HG03354 (cell line): Measurements from ENCODE around the gene TBC1D1.
A peak's percentile ranks its signal among the peaks of the same experiment; 100 is the strongest.

Experiments
- ATAC-seq: cut with Tn5 transposase; IDR thresholded peaks from one replicate; pipeline ENCODE4 v1.9.1; 2021; ENCODE audit warnings: mild to moderate bottlenecking; ENCODE audit not compliant: unreplicated experiment, poor library complexity, severe bottlenecking

Gene TBC1D1

GRCh38 chr4:37890801-37891259 lies at the start of gene TBC1D1:
Gene TBC1D1 (plus strand): TSS chr4:37891084. CDS start chr4:37902096, 11,012 bp downstream.
- ATAC-seq = peak; percentile 31

- no peak for ATAC-seq
Observed at GRCh38 chr4:37844204-37844603, 46.7 kb upstream of the TBC1D1 start.

GRCh38 chr4:37845201-37845600 lies 45.7 kb upstream of the TBC1D1 start:
- ATAC-seq = no peak

GRCh38 chr4:37847311-37847884 lies 43.5 kb upstream of the TBC1D1 start:
- ATAC-seq = no peak

DNA sequence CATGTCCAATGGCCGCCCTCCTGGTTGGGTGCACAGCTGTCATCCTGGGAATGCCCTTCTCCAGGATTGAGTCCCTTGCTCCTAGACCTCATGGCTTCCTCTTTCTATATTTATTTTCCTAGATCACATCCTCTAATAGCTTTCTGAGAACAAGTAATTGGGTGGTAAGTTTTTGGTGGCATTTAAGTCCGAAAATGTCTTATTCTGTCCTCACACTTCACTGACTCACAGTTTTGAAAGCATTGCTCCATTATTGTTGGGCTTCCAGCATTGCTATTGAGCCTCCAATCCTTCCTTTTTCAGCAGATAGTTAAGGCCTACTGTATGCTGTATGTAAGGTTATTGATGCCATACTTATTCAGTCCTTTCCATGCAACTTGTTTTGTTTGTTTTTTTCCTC lies 38.5 kb upstream of the TBC1D1 start:
- no peak for ATAC-seq

GRCh38 chr4:37858112-37858511 lies 32.8 kb upstream of the TBC1D1 start:
- no peak for ATAC-seq

DNA sequence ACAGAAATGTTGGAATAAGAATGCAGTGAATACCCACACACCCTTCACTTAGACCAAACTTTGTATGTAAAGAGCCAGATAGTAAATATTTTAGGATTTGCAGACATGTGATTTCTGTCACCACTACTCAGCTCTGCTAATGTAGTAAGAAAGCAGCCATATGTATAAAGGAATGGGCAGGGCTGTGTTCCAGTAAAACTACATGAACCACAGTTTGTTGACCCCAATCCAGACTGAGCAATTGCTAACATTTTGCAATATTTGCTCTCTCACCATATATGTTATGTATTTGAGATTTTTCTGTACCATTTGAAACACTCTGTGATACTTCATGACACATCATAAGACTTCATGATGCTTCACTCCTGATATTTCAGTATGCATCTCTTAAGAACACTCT lies 32.0 kb upstream of the TBC1D1 start:
- ATAC-seq = no peak

DNA sequence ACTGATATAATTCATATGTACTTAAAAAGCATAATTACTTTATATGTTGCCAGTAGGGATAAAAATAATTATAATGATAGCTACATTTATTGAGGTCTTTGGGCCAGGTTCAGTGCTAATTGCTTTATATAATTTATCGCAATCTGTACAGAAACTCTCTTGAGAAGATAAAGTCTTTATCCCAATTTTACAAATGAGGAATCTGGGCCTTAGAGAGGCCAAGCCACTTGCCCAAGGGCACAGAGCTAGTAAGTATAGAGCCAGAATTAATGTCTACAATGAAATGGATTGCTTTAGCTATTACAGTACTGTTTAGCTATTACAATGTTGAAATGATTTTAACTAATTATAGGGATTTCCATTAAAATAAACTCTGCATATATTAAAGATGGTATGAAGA lies 30.6 kb upstream of the TBC1D1 start:
- ATAC-seq = no peak

- ATAC-seq = no peak
Observed at GRCh38 chr4:37862961-37863360, 27.9 kb upstream of the TBC1D1 start.

DNA sequence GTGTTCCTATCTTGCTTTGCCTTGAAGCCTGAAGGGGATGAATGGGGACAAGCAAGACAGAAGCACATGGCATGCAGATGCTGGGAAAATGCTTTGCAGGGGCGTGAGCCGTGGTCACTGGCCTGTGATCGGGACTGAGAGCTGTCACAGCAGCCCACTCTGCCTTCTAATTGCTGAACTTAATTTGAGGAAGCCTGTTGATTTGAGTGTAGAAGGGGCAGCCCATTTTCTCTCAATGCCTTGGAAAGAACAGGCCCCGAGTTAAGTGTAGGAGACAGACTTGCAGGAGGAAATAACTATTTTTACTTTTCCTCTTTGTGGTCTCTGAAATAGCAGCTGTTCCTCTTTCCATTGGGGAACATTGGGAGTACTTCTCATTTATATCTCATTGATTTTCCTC lies 26.1 kb upstream of the TBC1D1 start:
- ATAC-seq = no peak

DNA sequence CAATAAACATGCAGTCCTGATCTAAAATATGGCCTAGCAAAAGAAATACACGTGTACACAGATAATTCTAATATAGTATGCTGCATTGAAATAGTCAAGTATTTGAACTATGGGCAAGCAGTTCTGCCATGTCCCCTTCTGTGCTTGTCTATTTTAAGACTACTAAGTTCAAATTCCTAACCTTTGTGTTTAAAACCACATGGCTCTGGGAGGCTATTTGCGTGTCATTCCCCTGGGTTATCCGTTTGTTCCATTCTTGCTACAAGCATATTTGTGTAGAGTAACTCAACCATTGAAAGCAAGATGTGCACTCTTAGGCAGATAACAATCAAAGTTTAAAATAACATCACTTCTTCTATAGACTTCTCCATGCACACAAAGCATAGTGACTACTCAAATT lies 25.4 kb upstream of the TBC1D1 start:
- ATAC-seq = no peak

DNA sequence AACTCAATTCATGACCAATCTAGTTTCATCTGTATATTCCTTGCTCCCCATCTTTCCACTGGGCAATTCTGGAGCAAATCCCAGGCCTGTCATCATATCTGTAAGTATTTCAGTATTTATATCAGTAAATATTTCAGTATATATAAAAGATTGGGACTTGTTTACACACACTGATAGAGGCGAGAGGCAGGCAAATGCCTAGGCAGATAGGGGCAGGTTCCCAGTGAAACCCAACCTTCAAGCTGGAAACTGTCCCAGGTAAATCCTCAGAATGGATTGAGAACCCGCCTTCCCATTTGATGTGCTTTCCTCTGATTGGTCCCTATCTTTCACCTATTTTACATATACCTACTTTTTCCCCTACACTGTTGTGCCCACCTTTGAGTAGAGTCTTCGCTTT lies 23.8 kb upstream of the TBC1D1 start:
- ATAC-seq = no peak

- ATAC-seq = no peak
Observed at GRCh38 chr4:37868238-37868637, 22.6 kb upstream of the TBC1D1 start.

GRCh38 chr4:37872310-37872988 lies 18.4 kb upstream of the TBC1D1 start:
- peak; percentile 57 for ATAC-seq

DNA sequence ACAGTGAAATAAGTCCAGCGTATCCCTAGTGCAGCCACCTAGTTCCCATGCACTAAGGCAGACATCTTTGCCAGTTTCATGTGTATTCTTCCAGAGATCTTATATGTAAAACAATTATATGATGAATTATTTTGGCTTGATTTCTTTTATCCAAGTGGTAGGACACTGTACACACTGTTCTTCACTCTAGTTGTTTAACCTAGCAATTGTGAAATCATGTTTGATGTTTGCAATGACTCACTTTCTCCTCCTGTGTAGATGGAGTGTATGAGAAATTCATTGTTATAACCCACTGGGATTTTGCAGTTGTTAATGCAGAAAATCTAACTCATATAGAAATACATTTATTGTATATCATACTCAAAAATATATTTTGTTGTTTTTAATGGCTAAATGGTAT lies 17.5 kb upstream of the TBC1D1 start:
- ATAC-seq = no peak

GRCh38 chr4:37876156-37876555 lies 14.7 kb upstream of the TBC1D1 start:
- ATAC-seq = no peak

- ATAC-seq = no peak
Observed at GRCh38 chr4:37879365-37879764, 11.5 kb upstream of the TBC1D1 start.

DNA sequence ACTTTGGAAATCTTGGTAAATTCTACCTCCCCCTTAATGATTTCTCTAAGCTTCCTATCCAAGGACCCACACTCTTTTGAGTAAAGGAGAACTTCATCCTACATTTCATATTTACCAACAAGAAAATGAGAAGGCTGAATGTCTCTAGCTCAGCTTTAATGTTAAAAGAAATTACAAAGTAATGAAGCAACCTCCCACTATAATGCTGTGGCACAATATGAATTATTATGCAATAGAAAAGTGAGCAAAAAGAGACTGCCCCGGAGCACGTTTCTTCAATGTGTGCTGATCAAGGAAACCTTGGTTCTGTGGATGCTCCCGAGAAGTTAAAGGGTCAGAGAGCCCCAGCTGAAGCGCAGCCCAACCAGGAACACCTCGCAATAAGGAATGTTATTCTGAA lies 9.1 kb upstream of the TBC1D1 start:
- no peak for ATAC-seq

GRCh38 chr4:37882665-37883296 lies 8.1 kb upstream of the TBC1D1 start:
- ATAC-seq = no peak

GRCh38 chr4:37884855-37885487 lies 5.9 kb upstream of the TBC1D1 start:
- no peak for ATAC-seq

GRCh38 chr4:37885496-37885895 lies 5.4 kb upstream of the TBC1D1 start:
- ATAC-seq = no peak
